Neural cell (in vitro differentiated cells): ENCODE results near the gene EEF1AKMT3. TPM values are rescaled to one million over a fixed set of nuclear protein-coding genes. Genes with fewer than 3 reads are reported as not detected.

ENCODE experiments used
- H2AFZ ChIP-seq: fragments of 200-600, 300-800 bp; sonication (generic), shearing (Covaris generic); 2 replicates; pipeline ENCODE4 v1.6.0; 2014; ENCODE audit warnings: low read depth, mild to moderate bottlenecking, antibody characterized with exemption, low read length, moderate library complexity
- H3F3A ChIP-seq: fragments of 200-600 bp; shearing (Covaris generic); 2 replicates; pipeline ENCODE4 v1.6.1; 2016; ENCODE audit warnings: mild to moderate bottlenecking, moderate library complexity, mixed read lengths, antibody characterized with exemption, low read length; ENCODE audit not compliant: insufficient read depth, poor library complexity, severe bottlenecking
- H3K27ac ChIP-seq: fragments of 200-600, 300-800 bp; sonication (generic), shearing (Covaris generic); 2 replicates; pipeline ENCODE4 v1.5.1; 2014; ENCODE audit warnings: mild to moderate bottlenecking, low read length, moderate library complexity
- H3K27me3 ChIP-seq: fragments of 300-800, 200-600 bp; sonication (generic), shearing (Covaris generic); 2 replicates; pipeline ENCODE4 v1.6.0; 2014; ENCODE audit warnings: mild to moderate bottlenecking, low read depth, low read length, moderate library complexity; ENCODE audit not compliant: insufficient read depth
- H3K36me3 ChIP-seq: fragments of 300-800, 200-600 bp; sonication (generic), shearing (Covaris generic); 2 replicates; pipeline ENCODE4 v1.5.1; 2014; ENCODE audit warnings: mild to moderate bottlenecking, antibody characterized with exemption, low read length, moderate library complexity; ENCODE audit not compliant: insufficient read depth
- H3K4me2 ChIP-seq: fragments of 300-800, 200-600 bp; sonication (generic), shearing (Covaris generic); 2 replicates; pipeline ENCODE4 v1.6.0; 2014; ENCODE audit warnings: mild to moderate bottlenecking, low read length
- H3K4me3 ChIP-seq: fragments of 300-800, 200-600 bp; sonication (generic), shearing (Covaris generic); 2 replicates; pipeline ENCODE4 v1.5.1; 2014; ENCODE audit warnings: mild to moderate bottlenecking, low read length, moderate library complexity
- H3K79me2 ChIP-seq: fragments of 200-600 bp; shearing (Covaris generic); replicated peaks from 2 replicates; pipeline ENCODE4 v1.6.0; 2014; ENCODE audit warnings: mild to moderate bottlenecking, low read length, moderate library complexity; ENCODE audit not compliant: insufficient read depth
- H3K9ac ChIP-seq: fragments of 300-800, 200-600 bp; sonication (generic), shearing (Covaris generic); 2 replicates; pipeline ENCODE4 v1.6.1; 2016; ENCODE audit warnings: mild to moderate bottlenecking, low read length, mixed read lengths
- H3K9me2 ChIP-seq: fragments of 200-600 bp; shearing (Covaris generic); 2 replicates; pipeline ENCODE4 v1.6.1; 2016; ENCODE audit warnings: mild to moderate bottlenecking, low read length, mixed read lengths; ENCODE audit not compliant: insufficient read depth
- H3K9me3 ChIP-seq: fragments of 200-600, 300-800 bp; sonication (generic), shearing (Covaris generic); 2 replicates; pipeline ENCODE4 v1.6.1; 2016; ENCODE audit warnings: mild to moderate bottlenecking, mixed run types, low read length, moderate library complexity, mixed read lengths
- H4K20me1 ChIP-seq: fragments of 200-600 bp; shearing (Covaris generic); 2 replicates; pipeline ENCODE4 v1.6.1; 2016; ENCODE audit warnings: mild to moderate bottlenecking, mixed run types; ENCODE audit not compliant: insufficient read depth
- CTCF ChIP-seq: fragments of 450-650 bp; IDR thresholded peaks from 2 replicates; pipeline ENCODE4 v1.5.1; 2014; ENCODE audit warnings: antibody characterized with exemption, mild to moderate bottlenecking, moderate library complexity; ENCODE audit not compliant: poor library complexity, severe bottlenecking
- EP300 ChIP-seq: fragments of 450-650 bp; conservative IDR thresholded peaks from 2 replicates; pipeline ENCODE4 v1.6.1; 2014; ENCODE audit warnings: antibody characterized with exemption, mild to moderate bottlenecking, moderate library complexity; ENCODE audit not compliant: poor library complexity, severe bottlenecking
- EZH2 ChIP-seq: fragments of 200-600, 300-800 bp; shearing (Covaris generic), sonication (generic); IDR thresholded peaks from 2 replicates; pipeline ENCODE4 v1.6.1; 2014; ENCODE audit warnings: antibody characterized with exemption, low read length, borderline replicate concordance, mild to moderate bottlenecking; ENCODE audit not compliant: insufficient read depth, poor library complexity, severe bottlenecking
- MXI1 ChIP-seq: fragments of 450-650 bp; conservative IDR thresholded peaks from 2 replicates; pipeline ENCODE4 v1.6.1; 2014; ENCODE audit warnings: antibody characterized with exemption, mild to moderate bottlenecking; ENCODE audit not compliant: poor library complexity, severe bottlenecking
- POLR2AphosphoS5 ChIP-seq: IDR thresholded peaks from 2 replicates; pipeline ENCODE4 v1.6.1; 2012
- RAD21 ChIP-seq: fragments of 450-650 bp; conservative IDR thresholded peaks from 2 replicates; pipeline ENCODE4 v1.6.1; 2014; ENCODE audit warnings: antibody characterized with exemption, mild to moderate bottlenecking, moderate library complexity
- REST ChIP-seq: IDR thresholded peaks from 2 replicates; pipeline ENCODE4 v1.6.1; 2012; ENCODE audit warnings: borderline replicate concordance
- SMC3 ChIP-seq: fragments of 450-650 bp; conservative IDR thresholded peaks from 2 replicates; pipeline ENCODE4 v1.6.1; 2014; ENCODE audit warnings: antibody characterized with exemption, mild to moderate bottlenecking, moderate library complexity; ENCODE audit not compliant: poor library complexity
- TAF1 ChIP-seq: IDR thresholded peaks from 2 replicates; pipeline ENCODE4 v1.6.1; 2012; ENCODE audit warnings: low read depth
- polyA plus RNA-seq: library from polyadenylated mRNA; depleted of rRNA; stranded (reverse); fragments of >200 nt; gene quantifications from 2 replicates; pipeline ENCODE4 v1.2.3, GENCODE V29; 2014

The EEF1AKMT3 gene
- polyA plus RNA-seq, 1 donor from 2014 or later, result 1.6 TPM

DNA sequence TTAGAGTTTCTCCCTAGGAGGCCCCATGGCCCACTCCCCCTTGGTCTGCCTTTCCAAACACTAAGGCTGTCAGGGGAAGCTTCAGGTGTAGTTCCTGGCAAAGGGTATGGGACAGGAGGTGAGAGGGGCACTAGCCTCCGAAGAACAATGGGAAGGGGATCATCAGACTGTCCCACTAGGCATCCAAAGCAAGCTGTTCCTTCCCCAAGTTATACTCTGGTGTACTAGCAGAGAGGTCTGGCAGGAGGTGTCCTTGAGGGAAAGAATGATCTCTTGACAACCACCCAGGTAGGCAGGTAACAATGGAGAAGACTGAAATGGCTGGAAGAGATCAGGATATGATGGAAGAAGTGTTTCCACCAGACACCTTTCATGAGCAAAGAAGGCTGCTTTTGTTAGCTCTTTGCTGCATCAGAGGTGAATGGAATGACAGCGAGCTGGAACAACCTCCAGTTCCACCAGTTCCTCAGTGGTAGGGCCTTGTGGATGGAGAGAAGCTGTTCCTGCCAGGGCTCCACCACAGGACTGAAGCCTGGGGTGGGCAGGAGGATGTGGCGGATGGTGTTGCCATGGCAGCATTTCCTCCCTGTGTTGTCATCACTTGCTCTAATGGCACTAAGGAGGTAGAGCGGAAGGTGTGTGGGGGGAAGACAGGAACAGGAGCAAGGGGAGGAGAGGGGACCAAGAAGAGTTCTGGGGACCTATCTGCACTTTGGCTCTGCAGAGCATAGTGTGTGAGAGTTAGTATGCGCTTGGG is 31.6 kb upstream of the EEF1AKMT3 start:
- TF ChIP-seq EP300 (peak; percentile 51), SMC3 (no peak), MXI1 (peak; percentile 27), REST (peak; percentile 29), TAF1 (no peak), POLR2AphosphoS5 (peak; percentile 86), RAD21 (no peak), CTCF (no peak), EZH2 (no peak)
- Histone ChIP-seq H3K9me2 (no peaks in the 10 kb centered on the region), H3F3A (no peaks in the 10 kb centered on the region), H4K20me1 (peaks cover 15% of the 10 kb centered on the region), H3K9ac (peak overlapping the region; percentile 15), H3K27me3 (peaks cover 23% of the 10 kb centered on the region), H3K79me2 (no peaks in the 10 kb centered on the region), H3K36me3 (no peaks in the 10 kb centered on the region), H3K27ac (peak overlapping the region; percentile 47), H2AFZ (no peak overlapping the region), H3K4me2 (no peak overlapping the region), H3K9me3 (no peaks in the 10 kb centered on the region), H3K4me3 (peak overlapping the region; percentile 32)

DNA sequence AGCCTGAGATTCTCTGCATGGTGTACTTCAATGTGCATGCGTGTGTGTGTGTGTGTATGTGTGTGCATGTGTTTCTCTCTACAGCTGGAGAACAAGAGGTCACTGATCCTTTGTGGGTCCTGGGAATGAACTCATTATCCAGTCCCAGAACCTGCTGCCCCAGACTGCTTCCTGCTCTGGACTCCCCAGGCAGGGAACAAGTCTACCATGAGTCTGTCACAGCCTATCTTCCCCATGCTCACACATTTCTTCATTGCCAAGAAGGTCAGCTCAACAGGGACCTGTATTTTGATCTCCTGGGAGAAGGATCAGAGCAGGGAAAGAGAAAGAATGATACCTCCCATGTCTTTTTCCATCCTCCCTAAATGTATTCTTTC is 31.0 kb upstream of the EEF1AKMT3 start:
- Histone ChIP-seq H3K9ac (peak overlapping the region; percentile 15), H3K9me3 (no peaks in the 10 kb centered on the region), H3K79me2 (no peaks in the 10 kb centered on the region), H2AFZ (no peak overlapping the region), H3F3A (no peaks in the 10 kb centered on the region), H3K27ac (peak overlapping the region; percentile 47), H3K4me3 (peak overlapping the region; percentile 32), H3K9me2 (no peaks in the 10 kb centered on the region), H3K36me3 (no peaks in the 10 kb centered on the region), H3K4me2 (no peak overlapping the region), H3K27me3 (peaks cover 17% of the 10 kb centered on the region), H4K20me1 (peaks cover 12% of the 10 kb centered on the region)
- TF ChIP-seq EP300, result peak; percentile 4
- no peak for TF ChIP-seq EZH2
- no peak for TF ChIP-seq RAD21
